Measurements from ENCODE around the gene SEC14L6.

The SEC14L6 gene

DNA sequence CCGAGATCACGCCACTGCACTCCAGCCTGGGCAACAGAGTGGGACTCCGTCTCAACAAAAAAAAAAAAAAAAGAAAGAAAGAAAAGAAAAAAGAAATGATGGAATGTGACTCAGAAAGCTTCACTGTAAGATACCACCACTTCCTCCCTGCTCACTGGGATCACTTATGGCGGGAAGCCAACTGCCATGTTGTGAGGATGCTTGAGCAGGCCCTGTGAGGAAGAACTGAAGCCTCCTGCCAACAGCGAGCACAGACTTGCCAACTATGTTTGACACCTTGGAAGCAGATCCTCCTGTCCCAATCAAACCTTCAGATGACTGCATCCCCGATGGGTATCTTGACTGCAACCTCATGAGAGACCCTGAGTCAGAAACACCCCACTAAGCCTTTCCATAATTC, 8.3 kb downstream of the SEC14L6 start:
- no peak for DNase-seq (ENCODE audit: extremely low read depth in 1 of 2, low read depth in 1 of 2)

DNA sequence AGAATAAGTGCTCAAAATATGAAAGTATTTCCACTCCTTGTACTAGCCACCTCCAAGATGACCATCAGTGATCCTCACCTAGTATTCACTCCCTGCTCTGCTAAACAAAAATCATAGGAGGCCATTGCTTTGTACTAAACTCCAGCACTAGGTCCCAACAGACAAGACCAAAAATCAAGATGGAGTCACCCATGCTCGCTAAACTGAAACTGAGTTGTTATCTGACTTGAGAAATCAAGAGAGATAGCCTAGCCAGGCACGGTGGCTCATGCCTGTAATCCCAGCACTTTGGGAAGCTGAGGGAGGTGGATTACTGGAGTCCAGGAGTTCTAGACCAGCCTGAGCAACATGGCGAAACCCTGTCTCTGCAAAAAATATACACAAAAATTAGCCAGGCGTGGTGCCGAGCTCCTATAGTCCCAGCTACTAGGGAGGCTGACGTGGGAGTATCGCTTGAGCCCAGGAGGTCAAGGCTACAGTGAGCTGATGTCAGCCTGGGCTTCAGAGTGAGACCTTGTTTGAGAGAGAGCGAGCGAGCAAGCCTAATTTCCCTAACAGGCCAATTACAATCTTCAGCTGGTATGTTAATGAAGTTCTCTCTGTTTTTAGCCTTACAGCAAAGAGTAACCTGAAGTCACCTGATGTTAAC, 9.3 kb downstream of the SEC14L6 start:
- DNase-seq (ENCODE audit: extremely low read depth in 1 of 2, low read depth in 1 of 2): no peak

DNA sequence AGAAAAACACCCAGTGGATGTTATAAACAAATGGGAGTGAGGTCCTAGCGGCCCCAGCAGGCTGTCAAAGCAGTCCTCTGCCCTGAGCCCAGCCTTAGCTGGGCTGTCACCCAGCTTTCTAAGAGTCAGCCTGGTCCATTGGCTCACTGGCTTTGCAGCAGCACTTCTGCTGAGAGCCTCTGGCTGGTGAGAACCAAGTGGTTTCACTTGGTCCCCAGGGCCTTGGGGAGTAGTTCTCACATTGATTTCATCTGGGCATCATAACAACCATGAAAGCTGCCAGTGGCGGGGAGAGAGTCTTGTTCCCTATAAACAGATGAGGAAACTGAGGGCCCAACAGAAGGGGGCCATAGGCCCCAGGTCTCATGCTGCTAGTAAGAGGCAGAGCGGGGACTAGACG, 11.4 kb downstream of the SEC14L6 start:
- no peak for DNase-seq (ENCODE audit: extremely low read depth in 1 of 2, low read depth in 1 of 2)

DNA sequence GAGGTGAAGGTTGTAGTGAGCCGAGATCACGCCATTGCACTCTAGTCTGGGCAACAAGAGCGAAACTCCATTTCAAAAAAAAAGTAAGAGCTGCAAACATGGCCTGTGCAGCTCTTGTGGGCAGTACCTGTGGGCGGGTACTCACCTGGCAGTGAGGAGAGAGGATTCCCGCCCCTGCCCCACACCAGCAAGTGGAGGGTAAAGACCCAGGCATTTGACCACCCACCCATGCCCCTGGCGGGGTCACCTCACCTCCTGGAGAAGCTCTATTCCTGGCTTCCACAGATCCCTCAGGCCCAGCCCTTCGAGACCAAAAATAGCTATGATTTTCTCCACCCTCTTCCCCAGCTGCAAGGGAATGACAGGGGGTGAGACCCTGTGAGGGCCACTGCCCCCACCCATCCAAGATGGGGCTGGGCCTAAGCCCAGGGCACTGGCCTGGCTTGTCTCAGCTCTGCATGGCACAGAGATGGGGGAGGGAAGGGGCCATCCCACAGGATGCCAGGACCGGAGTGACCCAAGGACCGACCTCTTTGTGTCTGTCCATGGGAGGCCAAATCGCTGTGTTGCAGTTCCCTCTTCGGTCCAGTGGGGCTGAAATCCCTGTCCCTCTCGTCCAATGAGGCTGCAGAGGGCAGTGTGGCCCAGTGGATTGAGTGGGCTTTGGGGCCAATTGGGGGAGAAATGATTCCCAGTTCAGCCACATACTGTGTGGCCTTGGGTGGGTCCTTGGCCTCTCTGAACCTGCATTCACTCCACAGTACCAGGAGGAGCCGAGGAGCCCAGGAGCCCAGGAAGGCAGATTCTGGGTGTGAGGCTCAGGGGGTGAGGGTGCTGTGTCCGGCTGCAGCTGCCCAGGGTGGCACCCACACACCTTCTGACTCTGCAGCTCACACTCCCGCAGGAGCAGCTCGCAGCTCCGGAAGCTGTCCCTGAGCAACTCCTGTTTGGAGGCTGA, 14.6 kb downstream of the SEC14L6 start:
- no peak for DNase-seq (ENCODE audit: extremely low read depth in 1 of 2, low read depth in 1 of 2)

DNA sequence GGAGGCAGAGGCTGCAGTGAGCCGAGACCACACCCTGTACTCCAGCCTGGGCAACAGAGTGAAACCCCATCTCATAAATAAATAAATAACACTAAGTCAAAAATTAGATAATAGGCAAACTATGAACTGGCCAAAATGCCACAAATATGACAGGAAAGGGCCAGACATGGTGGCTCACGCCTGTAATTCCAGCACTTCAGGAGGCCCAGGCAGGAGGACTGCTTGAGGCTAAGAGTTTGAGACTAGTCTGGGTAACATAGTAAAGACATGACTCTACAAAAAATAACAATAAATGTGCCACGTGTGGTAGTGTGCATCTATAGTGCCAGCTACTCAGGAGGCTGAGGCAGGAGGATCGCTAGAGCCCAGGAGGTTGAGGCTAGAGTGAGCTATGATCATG, 19.9 kb downstream of the SEC14L6 start:
- DNase-seq (ENCODE audit: extremely low read depth in 1 of 2, low read depth in 1 of 2): no peak

DNA sequence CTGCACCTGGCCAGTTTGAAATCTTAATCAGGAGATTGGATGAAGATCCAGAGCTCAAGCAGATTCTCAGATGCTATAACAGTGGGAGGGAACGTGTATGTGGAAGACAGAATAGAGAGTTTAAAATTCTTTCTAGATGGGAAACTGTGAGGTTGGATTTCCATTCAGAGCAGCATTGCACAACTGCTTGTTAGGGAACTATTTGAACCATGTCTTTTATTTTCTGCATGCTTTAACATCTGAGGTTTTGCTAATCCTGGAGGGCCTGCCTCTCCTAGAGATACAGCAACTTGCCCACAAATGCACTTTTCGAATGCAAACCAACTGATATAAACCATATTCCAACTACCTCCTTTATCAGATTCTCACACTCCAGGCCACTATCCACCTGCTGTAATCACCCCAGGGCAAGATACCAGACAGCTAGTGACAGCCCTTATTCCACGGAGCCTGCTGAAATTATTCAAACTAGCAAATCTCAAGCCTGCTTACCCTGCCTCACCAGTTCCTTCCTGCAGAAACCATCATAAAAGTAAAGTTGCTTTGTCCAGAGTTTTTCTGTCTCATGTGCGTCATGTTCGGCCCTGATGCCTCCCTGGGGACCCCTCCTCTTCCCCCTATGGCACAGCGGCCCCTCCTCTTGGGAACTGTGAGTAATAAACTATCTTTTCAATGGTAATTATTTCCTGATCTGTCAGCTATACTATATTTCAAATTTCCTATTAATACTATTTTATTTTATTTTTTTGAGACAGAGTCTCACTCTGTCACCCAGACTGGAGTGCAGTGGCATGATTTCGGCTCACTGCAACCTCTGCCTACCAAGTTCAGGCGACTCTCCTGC, 22.7 kb downstream of the SEC14L6 start:
- DNase-seq (ENCODE audit: extremely low read depth in 1 of 2, low read depth in 1 of 2): no peak

DNA sequence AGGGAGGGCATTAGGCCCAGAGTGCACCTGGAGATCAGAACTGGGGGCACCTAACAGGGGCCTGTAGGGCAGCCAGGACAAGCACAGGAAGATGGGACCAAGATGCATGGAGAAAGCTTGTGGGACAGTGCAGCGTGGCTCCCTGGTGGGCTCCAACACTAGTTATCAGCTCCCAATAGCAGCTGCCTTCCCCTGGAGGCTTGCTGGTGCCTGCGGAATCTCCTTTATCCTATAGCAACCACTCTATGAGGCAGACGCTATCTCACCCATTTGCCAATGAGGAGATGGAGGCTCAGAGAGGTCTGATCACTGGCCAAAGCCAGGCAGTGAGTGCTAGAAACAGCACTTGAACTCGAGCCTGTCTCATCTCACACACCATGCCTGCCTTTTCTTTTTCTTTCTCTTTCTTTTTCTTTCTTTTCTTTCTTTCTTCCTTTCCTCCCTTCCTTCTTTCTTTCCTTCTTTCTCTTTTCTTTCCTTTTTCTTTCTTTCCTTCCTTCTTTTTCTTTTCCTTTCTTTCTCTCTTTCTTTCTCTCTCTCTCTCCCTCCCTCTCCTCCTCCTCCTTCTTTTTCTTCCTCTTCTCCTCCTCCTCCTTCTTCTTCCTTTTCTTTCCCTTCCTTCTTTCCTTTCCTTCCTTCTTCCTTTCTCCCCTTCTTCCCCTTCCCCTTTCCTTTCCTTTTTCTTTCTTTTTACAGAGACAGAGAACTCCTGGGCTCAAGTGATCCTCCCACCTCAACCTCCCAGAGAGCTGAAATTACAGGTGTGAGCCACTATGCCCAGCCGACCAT, 25.0 kb downstream of the SEC14L6 start:
- DNase-seq (ENCODE audit: extremely low read depth in 1 of 2, low read depth in 1 of 2): no peak

DNA sequence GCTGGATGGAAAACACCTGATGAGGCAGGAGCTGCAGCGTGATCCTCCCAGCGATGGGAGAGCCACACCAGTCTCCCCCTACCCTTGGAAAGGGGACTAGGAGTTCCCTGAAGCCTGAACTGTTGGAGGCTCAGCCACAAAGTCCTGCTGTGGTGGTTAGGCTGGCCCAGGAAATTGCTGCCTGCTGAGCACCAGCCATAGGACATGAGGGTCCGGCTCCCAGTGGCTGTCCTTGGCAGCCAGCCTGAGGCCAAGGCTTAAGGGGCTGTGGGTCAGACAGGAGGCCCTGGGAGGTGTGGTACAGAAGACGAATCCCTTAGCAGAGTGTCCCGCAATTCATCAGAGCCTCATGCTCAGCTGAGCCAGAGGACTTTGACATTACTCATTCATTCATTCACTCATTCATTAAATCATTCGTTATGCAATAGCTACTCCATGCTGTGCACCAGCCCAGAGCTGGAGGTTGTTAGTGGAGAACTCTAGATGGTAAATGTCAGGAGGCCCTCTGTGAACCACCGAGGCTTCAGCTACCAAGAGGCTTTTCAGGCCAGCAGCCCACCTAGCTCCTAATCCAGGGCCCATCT, 26.6 kb downstream of the SEC14L6 start:
- DNase-seq (ENCODE audit: extremely low read depth in 1 of 2, low read depth in 1 of 2): no peak

DNA sequence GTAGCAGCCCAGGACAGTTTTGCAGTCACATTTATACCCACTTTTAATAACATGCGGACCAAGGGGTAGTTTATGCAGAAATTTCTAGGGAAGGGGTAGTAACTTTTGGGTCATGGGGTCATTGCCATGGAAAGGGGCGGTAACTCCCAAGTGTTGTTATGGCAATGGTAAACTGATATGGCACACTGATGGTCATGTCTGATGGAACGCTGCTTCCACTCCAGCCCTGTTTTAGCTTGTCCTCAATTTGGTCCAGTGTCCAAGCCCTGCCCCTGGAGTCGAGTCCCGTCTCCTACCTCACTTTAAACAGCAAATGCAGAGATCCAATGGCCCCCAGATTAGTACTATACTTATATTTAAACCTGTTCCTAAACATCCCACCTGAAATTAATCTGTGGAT, 29.8 kb downstream of the SEC14L6 start:
- no peak for DNase-seq (ENCODE audit: extremely low read depth in 1 of 2, low read depth in 1 of 2)

DNA sequence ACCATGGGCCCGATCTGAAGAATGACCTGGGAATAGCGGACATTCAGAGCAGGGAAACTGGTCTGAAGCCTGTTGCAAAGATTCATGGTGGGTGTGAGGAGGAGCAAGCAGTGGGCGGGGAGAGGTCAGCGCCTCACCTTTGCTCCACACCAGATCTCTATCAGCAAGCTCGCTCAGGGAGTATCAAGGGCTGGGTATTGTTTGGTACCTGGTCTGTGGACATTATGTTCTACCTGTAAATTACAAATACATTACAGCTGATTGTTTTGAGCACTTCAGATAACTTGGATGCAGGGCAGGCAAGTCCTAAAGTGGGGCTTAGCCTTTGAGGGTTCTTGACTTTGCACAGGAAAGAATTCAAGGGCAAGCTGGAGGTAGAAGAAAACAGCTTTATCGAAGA, 30.3 kb downstream of the SEC14L6 start:
- DNase-seq (ENCODE audit: extremely low read depth in 1 of 2, low read depth in 1 of 2): no peak

DNA sequence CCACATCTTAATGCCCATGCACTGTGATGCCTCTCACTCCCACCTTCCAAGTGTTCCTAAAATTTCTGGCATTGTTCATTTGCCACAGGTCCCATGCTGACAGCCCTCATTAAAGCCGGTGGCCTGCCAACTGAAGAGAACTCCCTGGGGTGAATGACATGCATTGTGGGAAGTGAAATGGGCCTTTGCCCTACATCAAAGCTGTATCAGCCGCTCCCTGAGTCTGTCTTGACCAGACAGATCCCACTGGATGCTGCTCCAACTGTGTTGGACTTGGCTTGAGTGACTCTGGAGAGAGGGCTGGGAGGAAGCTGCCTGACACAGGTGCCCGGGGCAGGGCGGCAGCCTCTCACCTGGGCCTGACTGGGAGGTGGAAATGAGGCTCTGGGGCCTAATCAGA, 32.3 kb downstream of the SEC14L6 start:
- no peak for DNase-seq (ENCODE audit: extremely low read depth in 1 of 2, low read depth in 1 of 2)

DNA sequence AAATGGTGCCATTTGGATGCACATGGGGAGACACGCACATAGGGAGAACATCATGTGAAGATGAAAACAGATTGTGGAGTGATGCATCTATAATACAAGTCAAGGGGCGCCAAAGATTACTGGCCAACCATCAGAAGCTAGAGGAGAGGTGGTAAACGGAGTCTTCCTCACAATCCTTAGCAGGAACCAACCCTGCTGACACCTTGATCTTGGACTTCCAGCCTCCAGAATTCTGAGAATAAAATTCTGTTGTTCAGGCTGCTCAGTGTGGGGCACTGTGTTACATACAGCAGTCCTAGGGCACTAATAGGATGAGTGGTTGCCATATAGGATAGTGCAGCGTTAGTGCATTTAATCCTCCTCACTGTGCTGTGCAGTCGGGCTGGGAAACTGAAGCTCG, 33.1 kb downstream of the SEC14L6 start:
- DNase-seq (ENCODE audit: extremely low read depth in 1 of 2, low read depth in 1 of 2): no peak

DNA sequence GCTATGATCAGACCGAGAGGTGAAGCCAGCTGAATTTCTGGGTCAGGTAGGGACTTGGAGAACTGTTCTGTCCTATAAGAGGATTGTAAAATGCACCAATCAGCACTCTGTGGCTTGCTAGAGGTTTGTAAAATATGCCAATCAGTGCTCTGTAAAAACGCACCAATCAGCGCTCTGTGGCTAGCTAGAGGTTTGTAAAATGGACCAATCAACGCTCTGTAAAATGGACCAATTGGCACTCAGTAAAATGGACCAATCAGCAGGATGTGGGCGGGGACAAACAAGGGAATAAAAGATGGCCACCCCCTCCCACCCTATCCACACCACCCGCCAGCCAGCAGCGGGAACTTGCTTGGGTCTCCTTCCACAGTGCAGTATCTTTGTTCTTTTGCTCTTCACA, 34.6 kb downstream of the SEC14L6 start:
- no peak for DNase-seq (ENCODE audit: extremely low read depth in 1 of 2, low read depth in 1 of 2)

DNA sequence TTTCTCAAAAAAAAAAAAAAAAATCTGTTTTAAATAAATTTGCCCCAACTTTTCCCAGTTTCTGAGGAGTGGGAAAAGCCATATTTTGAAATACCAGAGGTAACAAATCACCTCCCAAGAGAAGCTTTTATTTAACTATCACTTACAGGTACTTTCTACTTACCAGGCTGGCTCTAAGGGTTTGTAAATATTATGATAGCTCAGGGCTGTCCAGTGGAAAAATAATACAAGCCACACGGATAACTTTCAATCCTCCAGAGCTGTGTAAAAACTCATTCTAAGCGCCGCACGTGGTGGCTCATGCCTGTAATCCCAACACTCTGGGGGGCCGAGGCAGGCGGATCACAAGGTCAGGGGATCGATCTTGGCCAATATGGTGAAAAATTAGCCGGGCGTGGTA, 35.4 kb downstream of the SEC14L6 start:
- no peak for DNase-seq (ENCODE audit: extremely low read depth in 1 of 2, low read depth in 1 of 2)

DNA sequence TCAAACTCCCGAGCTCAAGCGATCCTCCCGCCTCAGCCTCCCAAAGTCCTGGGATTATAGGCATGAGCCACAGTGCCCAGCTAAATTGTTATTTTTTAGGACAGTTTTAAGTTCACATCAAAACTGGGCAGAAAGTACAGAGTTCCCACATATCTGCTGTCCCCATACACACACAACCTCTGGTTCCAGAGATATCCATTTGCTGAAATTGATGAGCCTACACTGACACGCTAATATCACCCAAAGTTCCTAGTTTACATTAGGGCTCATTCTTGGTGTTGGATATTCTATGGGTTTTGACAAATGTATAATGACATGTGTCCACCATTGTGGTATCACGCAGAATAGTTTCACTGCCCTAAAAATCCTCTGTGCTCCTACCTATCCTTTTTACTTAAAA, 38.3 kb downstream of the SEC14L6 start:
- no peak for DNase-seq (ENCODE audit: extremely low read depth in 1 of 2, low read depth in 1 of 2)

DNA sequence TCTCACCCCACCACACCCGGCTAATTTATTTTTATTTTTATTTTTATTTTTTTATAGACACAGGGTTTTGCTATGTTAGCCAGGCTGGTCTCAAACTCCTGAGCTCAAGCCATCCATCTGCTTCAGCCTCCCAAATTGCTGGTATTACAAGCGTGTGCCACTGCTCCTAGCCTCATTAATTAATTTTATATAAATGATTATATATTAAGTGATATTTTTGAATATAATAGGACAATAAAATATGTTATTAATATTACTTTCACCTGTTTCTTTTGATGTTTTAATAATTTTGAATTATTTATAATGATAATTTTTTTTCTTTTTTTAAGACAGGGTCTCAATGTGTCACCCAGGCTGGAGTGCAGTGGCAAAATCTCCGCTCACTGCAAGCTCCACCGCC, 38.9 kb downstream of the SEC14L6 start:
- no peak for DNase-seq (ENCODE audit: extremely low read depth in 1 of 2, low read depth in 1 of 2)

DNA sequence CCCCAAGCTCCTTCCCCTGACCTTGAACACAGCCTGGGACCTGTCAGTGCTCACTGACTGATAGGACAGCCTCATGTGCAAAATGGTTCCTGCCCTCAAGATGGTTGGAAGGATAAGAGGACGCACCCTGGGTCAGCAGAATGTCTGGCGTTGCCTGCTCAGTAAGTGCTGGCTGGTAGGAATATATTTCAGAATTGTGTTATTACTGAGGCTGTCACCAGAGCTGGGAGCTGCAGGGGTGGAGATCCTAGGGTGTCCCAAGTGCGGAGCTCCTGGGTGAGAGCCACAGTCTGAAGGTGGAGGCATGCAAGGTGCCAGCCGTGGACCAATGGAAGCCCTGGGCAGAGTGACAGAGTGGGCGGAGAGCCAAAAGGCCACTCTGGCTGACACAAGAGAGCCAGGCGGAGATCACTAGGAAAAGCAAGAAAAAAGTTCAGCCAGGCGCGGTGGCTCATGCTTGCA, 40.0 kb downstream of the SEC14L6 start:
- no peak for DNase-seq (ENCODE audit: extremely low read depth in 1 of 2, low read depth in 1 of 2)

DNA sequence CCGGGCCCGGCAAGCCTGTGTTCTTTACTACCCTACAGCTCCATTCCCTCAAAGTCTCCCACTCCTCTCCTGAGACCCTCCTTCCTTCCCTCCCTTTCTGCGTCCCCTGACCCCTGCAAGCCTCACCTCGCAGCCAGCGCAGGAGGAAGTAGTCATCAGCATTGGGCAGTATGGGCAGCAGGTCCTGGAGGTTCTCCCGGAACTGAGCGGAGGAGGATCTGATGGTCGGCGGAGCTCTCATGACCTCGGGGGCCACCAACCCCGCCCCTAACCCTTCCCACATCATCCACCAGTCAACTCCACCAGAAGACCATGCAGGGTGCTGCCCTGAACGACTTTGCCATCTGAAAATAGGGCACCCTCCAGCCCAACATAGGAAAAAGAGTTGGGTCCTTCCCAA, 43.0 kb downstream of the SEC14L6 start:
- no peak for DNase-seq (ENCODE audit: extremely low read depth in 1 of 2, low read depth in 1 of 2)

DNA sequence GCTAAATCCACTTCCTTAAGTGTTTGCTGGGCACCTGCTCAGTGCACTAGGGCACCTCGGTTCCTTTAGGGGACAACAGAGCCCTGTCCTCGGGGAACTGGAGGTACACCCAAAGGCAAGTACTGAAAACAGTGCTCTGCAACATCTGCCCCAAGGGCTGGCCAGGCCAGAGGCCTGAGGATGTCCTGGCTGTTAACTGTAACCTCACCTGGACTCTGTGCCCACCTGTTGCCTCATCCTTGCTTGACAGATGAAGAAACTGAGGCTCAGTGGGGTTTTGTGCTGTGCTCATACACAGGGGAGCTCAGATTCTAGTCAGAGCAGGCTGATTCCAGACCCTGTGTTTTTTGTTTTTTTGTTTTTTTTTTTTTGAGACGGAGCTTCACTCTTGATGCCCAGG, 43.6 kb downstream of the SEC14L6 start:
- DNase-seq (ENCODE audit: extremely low read depth in 1 of 2, low read depth in 1 of 2): no peak

DNA sequence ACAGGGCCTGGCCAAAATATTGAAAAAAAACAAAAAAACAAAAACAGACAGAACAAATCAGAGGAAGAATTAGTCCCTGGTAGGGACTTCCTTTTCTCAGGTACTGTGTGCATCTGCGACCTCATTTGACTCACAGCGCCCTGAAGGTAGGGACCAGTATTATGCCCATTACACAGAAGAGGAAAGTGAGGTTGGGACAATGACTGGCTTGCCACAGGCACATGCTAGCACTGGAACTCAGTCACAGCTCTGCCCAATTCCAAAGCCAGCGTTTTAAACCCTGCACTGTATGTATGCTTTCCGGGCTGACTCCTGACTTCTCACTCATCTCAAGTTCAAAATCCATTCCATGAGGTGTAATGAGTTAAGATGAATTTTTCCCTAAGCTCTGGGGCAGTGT, 44.4 kb downstream of the SEC14L6 start:
- no peak for DNase-seq (ENCODE audit: extremely low read depth in 1 of 2, low read depth in 1 of 2)
